Esophagus (tissue), 2 donors: ENCODE data around the gene DIAPH1. TPM values are rescaled to one million over a fixed set of nuclear protein-coding genes. Genes with fewer than 3 reads are reported as not detected.

Source experiments
- H3K27ac ChIP-seq, 2 donors: one replicate each; pipeline ENCODE4 v1.5.1; 2013; ENCODE audit warnings: low read depth in 2 of 2, mild to moderate bottlenecking in 2 of 2, inconsistent platforms in 1 of 2, low read length in 1 of 2, moderate library complexity in 1 of 2
- H3K27me3 ChIP-seq, 2 donors: one replicate each; pipeline ENCODE4 v1.6.1; 2013; ENCODE audit warnings: low read length in 2 of 2, control low read depth in 1 of 2, mild to moderate bottlenecking in 1 of 2; ENCODE audit not compliant: insufficient read depth in 2 of 2, control insufficient read depth in 1 of 2
- H3K36me3 ChIP-seq, 2 donors: one replicate each; pipeline ENCODE4 v1.6.1; 2013; ENCODE audit warnings: low read length in 1 of 2; ENCODE audit not compliant: control insufficient read depth in 2 of 2, insufficient read depth in 2 of 2
- H3K4me1 ChIP-seq, 2 donors: one replicate each; pipeline ENCODE4 v1.6.1; 2013; ENCODE audit warnings: low read length in 1 of 2; ENCODE audit not compliant: control insufficient read depth in 2 of 2, insufficient read depth in 2 of 2
- H3K4me3 ChIP-seq, 2 donors: one replicate each; pipeline ENCODE4 v1.5.1; 2013; ENCODE audit warnings: low read length in 2 of 2, mild to moderate bottlenecking in 2 of 2, low read depth in 1 of 2, moderate library complexity in 1 of 2
- H3K9me3 ChIP-seq, 2 donors: one replicate each; pipeline ENCODE4 v1.6.1; 2013; ENCODE audit warnings: mild to moderate bottlenecking in 2 of 2, low read depth in 1 of 2, low read length in 1 of 2, moderate library complexity in 1 of 2; ENCODE audit not compliant: control insufficient read depth in 2 of 2, insufficient read depth in 1 of 2
- WGBS, 2 donors: extraction: QIAGEN DNeasy Blood & Tissue Kit; methylation state at CpG; one replicate each; pipeline ENCODE4 v1.1.7; 2013; 5-methylcytosine and 5-hydroxymethylcytosine counted together
- polyA plus RNA-seq, 2 donors: library from polyadenylated mRNA; stranded (reverse); fragments of 200-250 nt; gene quantifications; one replicate each; pipeline ENCODE4 v1.2.3, GENCODE V29; 2013
- donor health status: healthy with polysubstance abuse.
- donor health status: Bipolar disorder and iron deficiency.

DIAPH1 gene
- polyA plus RNA-seq, 2 donors: 84.2 to 84.5 TPM

GRCh38 chr5:141574122-141574510, 44.7 kb downstream of the DIAPH1 start:
- Histone ChIP-seq H3K4me3 (no peak overlapping the region), H3K9me3 (no peaks in the 10 kb centered on the region), H3K27ac (no peak overlapping the region), H3K4me1 (no peaks in the 10 kb centered on the region), H3K36me3 (peaks cover 12 to 24% of the 10 kb centered on the region in 2 donors), H3K27me3 (no peaks in the 10 kb centered on the region)
- 82 to 92% methylated on average over 2 of the region's 2 CpGs for WGBS, 2 donors

- Histone ChIP-seq H3K9me3 (no peaks in the 10 kb centered on the region), H3K36me3 (peaks cover 12 to 21% of the 10 kb centered on the region in 2 donors), H3K4me1 (no peaks in the 10 kb centered on the region), H3K27me3 (no peaks in the 10 kb centered on the region), H3K4me3 (no peak overlapping the region), H3K27ac (no peak overlapping the region)
- 68 to 76% methylated on average over 4 of the region's 4 CpGs for WGBS, 2 donors
Observed at GRCh38 chr5:141573489-141574121, 45.2 kb downstream of the DIAPH1 start.

GRCh38 chr5:141570655-141571054, 48.1 kb downstream of the DIAPH1 start:
- no peak overlapping the region for H3K27ac ChIP-seq
- H3K27me3 ChIP-seq: no peaks in the 10 kb centered on the region
- no peaks in the 10 kb centered on the region for H3K9me3 ChIP-seq
- H3K4me3 ChIP-seq: no peak overlapping the region
- peaks cover 10 to 15% of the 10 kb centered on the region in 2 donors for H3K36me3 ChIP-seq
- no peaks in the 10 kb centered on the region for H3K4me1 ChIP-seq

GRCh38 chr5:141567513-141568117, 51.2 kb downstream of the DIAPH1 start:
- H3K27ac ChIP-seq: no peak overlapping the region
- peaks cover 3 to 4% of the 10 kb centered on the region in 2 donors for H3K36me3 ChIP-seq
- H3K27me3 ChIP-seq: no peaks in the 10 kb centered on the region
- WGBS, 2 donors: 36 to 43% methylated on average over 2 of the region's 2 CpGs
- H3K4me1 ChIP-seq: no peaks in the 10 kb centered on the region
- no peaks in the 10 kb centered on the region for H3K9me3 ChIP-seq
- no peak overlapping the region for H3K4me3 ChIP-seq

GRCh38 chr5:141565826-141566570, 52.8 kb downstream of the DIAPH1 start:
- no peak overlapping the region for H3K27ac ChIP-seq
- no peaks in the 10 kb centered on the region for H3K4me1 ChIP-seq
- H3K36me3 ChIP-seq: peaks cover 0 to 4% of the 10 kb centered on the region in 2 donors
- no peak overlapping the region for H3K4me3 ChIP-seq
- WGBS, 2 donors: 93 to 95% methylated on average over 8 of the region's 8 CpGs
- no peaks in the 10 kb centered on the region for H3K27me3 ChIP-seq
- H3K9me3 ChIP-seq: no peaks in the 10 kb centered on the region

- Histone ChIP-seq H3K27me3 (no peaks in the 10 kb centered on the region), H3K36me3 (peaks cover 0 to 4% of the 10 kb centered on the region in 2 donors), H3K4me3 (no peak overlapping the region), H3K4me1 (no peaks in the 10 kb centered on the region), H3K9me3 (no peaks in the 10 kb centered on the region), H3K27ac (peak overlapping the region in 1 of 2 donors; percentile 41)
- WGBS, 2 donors: 29% methylated on average over 5 of the region's 5 CpGs
Observed at GRCh38 chr5:141564216-141564692, 54.5 kb downstream of the DIAPH1 start.

- 22 to 31% methylated on average over 9 of the region's 9 CpGs for WGBS, 2 donors
Observed at GRCh38 chr5:141560725-141561483, 57.9 kb downstream of the DIAPH1 start.

GRCh38 chr5:141560151-141560550, 58.6 kb downstream of the DIAPH1 start:
- H3K27me3 ChIP-seq: no peaks in the 10 kb centered on the region
- H3K4me3 ChIP-seq: no peak overlapping the region
- H3K27ac ChIP-seq: peak overlapping the region; percentile 79 to 83
- no peaks in the 10 kb centered on the region for H3K9me3 ChIP-seq
- peaks cover 0 to 2% of the 10 kb centered on the region in 2 donors for H3K4me1 ChIP-seq
- H3K36me3 ChIP-seq: peaks cover 0 to 2% of the 10 kb centered on the region in 2 donors

More at GRCh38 chr5:141560725-141561483, 57.9 kb downstream of the DIAPH1 start:
- H3K27ac ChIP-seq: peak overlapping the region; percentile 39 to 78
- peaks cover 0 to 2% of the 10 kb centered on the region in 2 donors for H3K36me3 ChIP-seq
- H3K9me3 ChIP-seq: no peaks in the 10 kb centered on the region
- no peak overlapping the region for H3K4me3 ChIP-seq
- peaks cover 0 to 2% of the 10 kb centered on the region in 2 donors for H3K4me1 ChIP-seq
- H3K27me3 ChIP-seq: no peaks in the 10 kb centered on the region

- no peak overlapping the region for H3K4me3 ChIP-seq
- H3K4me1 ChIP-seq: peaks cover 0 to 2% of the 10 kb centered on the region in 2 donors
- no peaks in the 10 kb centered on the region for H3K27me3 ChIP-seq
- peaks cover 0 to 2% of the 10 kb centered on the region in 2 donors for H3K36me3 ChIP-seq
- no peaks in the 10 kb centered on the region for H3K9me3 ChIP-seq
- peak overlapping the region; percentile 87 to 90 for H3K27ac ChIP-seq
Observed at GRCh38 chr5:141559461-141559860, 59.3 kb downstream of the DIAPH1 start.
